ENCODE measurements around the gene GALNT6.

DNA sequence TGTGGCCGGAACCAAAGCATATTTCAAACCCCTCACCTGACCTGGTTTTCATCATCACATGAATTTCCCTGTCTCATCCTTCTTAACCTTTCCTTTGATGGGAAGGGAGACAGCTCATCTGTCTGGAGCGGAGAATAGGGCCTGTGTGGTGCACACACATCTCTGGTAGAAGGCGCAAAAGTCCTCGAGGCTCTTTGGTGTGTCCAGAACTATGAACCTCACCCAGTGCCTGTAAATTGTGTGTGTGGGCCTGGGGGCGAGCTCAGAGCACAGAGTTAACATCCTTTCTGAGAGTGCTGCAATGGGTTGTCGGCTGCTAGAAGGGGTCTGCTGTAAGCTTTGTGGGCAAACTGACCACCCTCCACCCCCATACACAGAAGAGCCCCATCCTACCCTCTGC lies 749 bp downstream of the GALNT6 start:
- no peak for TF ChIP-seq BHLHE40 (IDR thresholded peaks at IDR 0.05; ENCODE audit: borderline replicate concordance)
- TF ChIP-seq LEF1 (IDR thresholded peaks at IDR 0.05; ENCODE audit: borderline replicate concordance), result no peak
- no peak for TF ChIP-seq L3MBTL2 (conservative IDR thresholded peaks at IDR 0.05)
- no peak for TF ChIP-seq FOXA1 (IDR thresholded peaks at IDR 0.05)
- TF ChIP-seq, protein P1, sequence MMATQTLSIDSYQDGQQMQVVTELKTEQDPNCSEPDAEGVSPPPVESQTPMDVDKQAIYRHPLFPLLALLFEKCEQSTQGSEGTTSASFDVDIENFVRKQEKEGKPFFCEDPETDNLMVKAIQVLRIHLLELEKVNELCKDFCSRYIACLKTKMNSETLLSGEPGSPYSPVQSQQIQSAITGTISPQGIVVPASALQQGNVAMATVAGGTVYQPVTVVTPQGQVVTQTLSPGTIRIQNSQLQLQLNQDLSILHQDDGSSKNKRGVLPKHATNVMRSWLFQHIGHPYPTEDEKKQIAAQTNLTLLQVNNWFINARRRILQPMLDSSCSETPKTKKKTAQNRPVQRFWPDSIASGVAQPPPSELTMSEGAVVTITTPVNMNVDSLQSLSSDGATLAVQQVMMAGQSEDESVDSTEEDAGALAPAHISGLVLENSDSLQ (IDR thresholded peaks at IDR 0.05), result no peak
- no peak for TF ChIP-seq SP1 (IDR thresholded peaks at IDR 0.05)
- TF ChIP-seq ELF4 (IDR thresholded peaks at IDR 0.05), result no peak
- TF ChIP-seq SUZ12 (IDR thresholded peaks at IDR 0.05), result no peak
- TF ChIP-seq FOXM1 (IDR thresholded peaks at IDR 0.05; ENCODE audit: borderline replicate concordance), result no peak
- no peak for TF ChIP-seq NFRKB (IDR thresholded peaks at IDR 0.05)

All from HEK293T (cell line).